Karpas-422 (cell line): ENCODE data around the gene SCFD2. TPM values are rescaled to one million over a fixed set of nuclear protein-coding genes. Genes with fewer than 3 reads are reported as not detected.

Experiments
- DNase-seq: peaks from one replicate; pipeline ENCODE4 v3.0.0-alpha.2; 2015
- H2AFZ ChIP-seq: fragments of 200-600 bp; sonication (generic); 2 replicates; pipeline ENCODE4 v1.6.1; 2014; ENCODE audit warnings: antibody characterized with exemption, low read length, mixed read lengths
- H3K27ac ChIP-seq: fragments of 200-600 bp; sonication (generic); 2 replicates; pipeline ENCODE4 v1.5.1; 2014; ENCODE audit warnings: mild to moderate bottlenecking, low read length, moderate library complexity
- H3K27me3 ChIP-seq: fragments of 200-600 bp; sonication (generic); 2 replicates; pipeline ENCODE4 v1.6.1; 2014; ENCODE audit warnings: low read length, mixed read lengths
- H3K36me3 ChIP-seq: fragments of 200-600 bp; sonication (generic); 2 replicates; pipeline ENCODE4 v1.6.1; 2014; ENCODE audit warnings: low read length, mixed read lengths; ENCODE audit not compliant: insufficient read depth
- H3K4me1 ChIP-seq: fragments of 200-600 bp; sonication (generic); 2 replicates; pipeline ENCODE4 v1.6.1; 2014; ENCODE audit warnings: mild to moderate bottlenecking, low read length, mixed read lengths
- H3K4me2 ChIP-seq: fragments of 200-600 bp; sonication (generic); 2 replicates; pipeline ENCODE4 v1.6.1; 2014; ENCODE audit warnings: low read length, low read depth, mild to moderate bottlenecking; ENCODE audit not compliant: poor library complexity, severe bottlenecking
- H3K4me3 ChIP-seq: fragments of 200-600 bp; sonication (generic); 2 replicates; pipeline ENCODE4 v1.5.1; 2014; ENCODE audit warnings: mild to moderate bottlenecking, antibody characterized with exemption, low read length, mixed read lengths
- H3K79me2 ChIP-seq: fragments of 200-600 bp; sonication (generic); 2 replicates; pipeline ENCODE4 v1.6.1; 2014; ENCODE audit warnings: mild to moderate bottlenecking, low read length, mixed read lengths
- H3K9ac ChIP-seq: fragments of 200-600 bp; sonication (generic); 2 replicates; pipeline ENCODE4 v1.6.0; 2014; ENCODE audit warnings: low read length
- H3K9me2 ChIP-seq: fragments of 200-600 bp; sonication (generic), shearing (Covaris generic); replicated peaks from 2 replicates; pipeline ENCODE4 v1.6.0; 2014; ENCODE audit warnings: mild to moderate bottlenecking, low read length, moderate library complexity; ENCODE audit not compliant: insufficient read depth
- H3K9me3 ChIP-seq: fragments of 300-700, 200-600 bp; sonication (generic); 2 replicates; pipeline ENCODE4 v1.6.1; 2014; ENCODE audit warnings: low read length, mixed read lengths
- H4K20me1 ChIP-seq: fragments of 200-600 bp; sonication (generic); 2 replicates; pipeline ENCODE4 v1.6.1; 2014; ENCODE audit warnings: mild to moderate bottlenecking, antibody characterized with exemption, low read length, low read depth; ENCODE audit not compliant: insufficient read depth
- total RNA-seq: library from RNA; depleted of rRNA; stranded (reverse); fragments of >200 nt; shearing (Covaris generic); gene quantifications from 2 replicates; pipeline ENCODE4 v1.2.3, GENCODE V29; 2014; ENCODE audit warnings: low replicate concordance

SCFD2 gene
- total RNA-seq, 1 experiment from 2014 or later, result 28.5 TPM

DNA sequence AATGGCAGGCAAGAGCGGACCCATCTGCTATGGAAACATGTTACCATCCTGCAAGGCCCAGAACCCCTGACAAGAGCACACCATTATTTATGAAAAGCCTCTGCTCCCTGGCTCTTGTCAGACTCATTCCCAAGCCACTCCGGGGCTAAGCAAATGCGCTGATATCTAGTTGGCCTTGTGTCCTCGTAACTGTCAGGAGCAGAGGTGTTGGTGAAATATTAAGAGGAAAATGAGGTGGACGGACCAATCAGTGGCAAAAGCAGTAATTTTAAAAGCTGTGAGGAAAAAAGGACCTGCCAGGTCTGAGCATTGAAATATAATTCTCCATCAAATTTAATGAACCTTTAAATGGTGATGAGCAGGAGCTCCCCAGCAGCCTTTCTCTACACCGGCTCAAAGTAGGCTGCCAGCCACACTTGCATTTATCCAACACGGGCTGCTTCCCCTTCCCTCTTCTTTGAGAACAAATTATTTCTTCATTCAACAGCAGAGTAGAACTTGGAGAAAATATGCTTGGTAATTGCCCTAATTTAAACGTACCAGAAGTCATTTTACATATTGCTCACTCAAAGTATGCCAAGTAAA lies 289.4 kb downstream of the SCFD2 start:
- Histone ChIP-seq H2AFZ (no peak overlapping the region), H3K9ac (no peak overlapping the region), H3K27ac (no peak overlapping the region), H3K79me2 (no peaks in the 10 kb centered on the region), H3K4me1 (no peaks in the 10 kb centered on the region), H3K4me3 (no peak overlapping the region), H4K20me1 (no peaks in the 10 kb centered on the region), H3K9me2 (no peaks in the 10 kb centered on the region), H3K36me3 (no peaks in the 10 kb centered on the region), H3K27me3 (no peaks in the 10 kb centered on the region), H3K4me2 (no peak overlapping the region), H3K9me3 (no peaks in the 10 kb centered on the region)
- no peak for DNase-seq

DNA sequence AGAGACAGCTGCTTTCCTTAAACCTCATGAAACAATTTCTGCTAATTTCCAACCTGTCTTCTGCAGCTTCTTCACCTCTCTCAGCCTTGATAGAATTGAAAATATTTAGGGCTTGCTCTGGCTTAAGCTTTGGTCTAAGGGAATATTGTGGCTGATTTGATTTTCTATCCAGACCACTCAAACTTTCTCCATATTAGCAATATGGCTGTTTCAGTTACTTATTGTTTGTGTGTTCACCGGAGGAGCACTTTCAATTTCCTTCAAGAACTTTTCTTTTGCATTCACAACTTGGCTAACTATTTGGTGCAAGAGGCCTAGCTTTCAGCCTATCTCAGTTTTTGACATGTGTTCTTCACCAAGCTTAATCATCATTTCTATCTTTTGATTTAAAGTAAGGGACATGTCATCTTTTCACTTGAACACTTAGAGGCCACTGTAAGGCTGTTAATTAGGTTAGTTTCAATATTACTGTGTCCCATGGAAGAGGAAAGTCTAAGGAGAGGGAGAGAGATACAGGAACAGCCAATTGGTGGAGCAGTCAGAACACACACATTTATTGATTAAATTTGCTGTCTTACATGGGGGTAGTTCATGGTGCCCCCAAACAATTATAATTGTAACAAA lies 290.6 kb downstream of the SCFD2 start:
- no peak for DNase-seq
- Histone ChIP-seq H4K20me1 (no peaks in the 10 kb centered on the region), H3K4me2 (no peak overlapping the region), H3K4me1 (no peaks in the 10 kb centered on the region), H3K9me3 (no peaks in the 10 kb centered on the region), H3K9me2 (no peaks in the 10 kb centered on the region), H2AFZ (no peak overlapping the region), H3K27me3 (no peaks in the 10 kb centered on the region), H3K36me3 (no peaks in the 10 kb centered on the region), H3K27ac (no peak overlapping the region), H3K79me2 (no peaks in the 10 kb centered on the region), H3K4me3 (no peak overlapping the region), H3K9ac (no peak overlapping the region)

DNA sequence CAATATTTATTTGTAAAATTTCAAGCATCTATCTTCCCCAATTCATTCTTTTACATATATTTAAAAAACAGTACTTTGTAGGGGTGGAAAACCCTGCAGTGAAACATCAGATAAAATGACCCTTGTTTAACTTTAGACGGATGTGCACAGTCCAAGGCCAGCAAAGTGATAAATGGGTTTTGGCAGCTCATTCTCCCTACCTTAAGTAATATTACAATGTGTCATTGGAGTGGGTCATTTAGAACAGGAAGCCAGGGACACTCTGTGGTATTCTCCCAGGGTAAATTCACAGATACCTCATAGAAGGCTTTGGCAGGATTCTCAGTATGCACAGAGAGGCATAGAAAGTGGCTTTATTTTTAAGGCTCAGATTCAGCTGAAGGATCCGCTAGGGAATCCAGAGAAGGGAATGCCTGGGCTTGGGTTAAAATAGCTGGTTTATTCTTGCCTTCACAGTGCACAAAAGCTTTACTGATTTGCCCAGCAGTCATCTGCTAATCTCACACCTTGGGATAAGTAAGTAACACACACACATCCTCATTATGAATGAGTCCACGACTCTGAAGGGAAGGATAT lies 297.0 kb downstream of the SCFD2 start:
- H3K36me3 ChIP-seq, result no peaks in the 10 kb centered on the region
- no peaks in the 10 kb centered on the region for H4K20me1 ChIP-seq
- no peaks in the 10 kb centered on the region for H3K27me3 ChIP-seq
- H3K9ac ChIP-seq, result no peak overlapping the region
- H3K9me3 ChIP-seq, result no peaks in the 10 kb centered on the region
- H3K4me3 ChIP-seq, result no peak overlapping the region
- no peaks in the 10 kb centered on the region for H3K79me2 ChIP-seq
- H2AFZ ChIP-seq, result no peak overlapping the region
- no peak for DNase-seq
- peaks cover 8% of the 10 kb centered on the region for H3K4me1 ChIP-seq
- H3K9me2 ChIP-seq, result no peaks in the 10 kb centered on the region
- H3K27ac ChIP-seq, result no peak overlapping the region
- no peak overlapping the region for H3K4me2 ChIP-seq

DNA sequence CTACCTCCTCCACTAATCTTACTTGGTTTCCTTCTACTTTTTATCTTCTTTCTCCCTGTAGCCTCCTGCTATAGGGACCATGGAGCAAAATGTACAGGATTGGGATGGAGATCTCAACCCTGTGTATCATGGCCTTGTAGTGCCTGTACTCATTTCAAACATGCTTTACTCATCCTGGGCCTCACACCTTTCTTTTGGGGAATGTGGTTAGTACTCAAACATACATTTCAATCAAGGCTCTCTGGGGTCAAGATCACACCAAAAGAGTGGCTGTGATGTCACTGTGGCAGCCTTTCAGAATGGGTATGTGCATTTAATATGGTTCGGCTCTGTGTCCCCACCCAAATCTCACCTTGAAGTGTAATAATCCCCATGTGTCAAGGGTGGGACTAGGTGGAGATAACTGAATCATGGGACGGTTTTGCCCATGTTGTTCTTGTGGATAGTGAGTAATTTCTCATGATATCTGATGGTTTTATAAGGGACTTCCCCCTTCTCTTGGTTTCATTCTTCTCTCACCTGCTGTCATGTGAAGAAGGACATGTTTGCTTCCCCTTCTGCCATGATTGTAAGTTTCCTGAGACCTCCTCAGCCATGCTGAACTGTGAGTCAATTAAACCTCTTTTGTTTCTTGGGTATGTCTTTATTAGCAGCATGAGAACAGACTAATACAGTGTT lies 298.6 kb downstream of the SCFD2 start:
- no peaks in the 10 kb centered on the region for H3K9me2 ChIP-seq
- H3K36me3 ChIP-seq, result no peaks in the 10 kb centered on the region
- H3K4me3 ChIP-seq, result no peak overlapping the region
- no peak overlapping the region for H3K4me2 ChIP-seq
- H3K9ac ChIP-seq, result no peak overlapping the region
- DNase-seq, result peak; percentile 2
- peaks cover 12% of the 10 kb centered on the region for H3K4me1 ChIP-seq
- no peaks in the 10 kb centered on the region for H3K9me3 ChIP-seq
- H3K79me2 ChIP-seq, result no peaks in the 10 kb centered on the region
- H2AFZ ChIP-seq, result no peak overlapping the region
- no peaks in the 10 kb centered on the region for H3K27me3 ChIP-seq
- no peaks in the 10 kb centered on the region for H4K20me1 ChIP-seq
- no peak overlapping the region for H3K27ac ChIP-seq

DNA sequence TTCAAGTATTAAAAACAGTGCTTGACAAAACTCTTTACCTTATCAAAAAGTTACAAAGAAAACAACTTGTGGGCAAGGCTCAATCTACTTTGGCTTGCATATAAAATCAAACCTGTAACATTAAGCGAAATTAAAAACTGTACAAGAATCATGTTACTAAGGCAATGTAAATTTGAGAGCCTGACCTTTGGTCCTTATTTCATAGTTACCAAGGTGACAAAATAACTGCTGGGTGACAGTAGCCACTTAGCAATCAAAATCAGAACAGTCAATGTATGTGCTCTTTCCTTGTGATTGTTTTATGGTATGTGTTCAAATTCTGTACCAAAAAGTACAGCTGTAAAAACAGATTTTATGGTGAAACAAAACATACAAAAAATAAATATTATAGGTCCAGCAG lies 299.7 kb downstream of the SCFD2 start:
- Histone ChIP-seq H3K4me1 (peaks cover 12% of the 10 kb centered on the region), H3K9ac (no peak overlapping the region), H2AFZ (no peak overlapping the region), H3K9me2 (no peaks in the 10 kb centered on the region), H3K4me3 (no peak overlapping the region), H3K36me3 (no peaks in the 10 kb centered on the region), H3K79me2 (no peaks in the 10 kb centered on the region), H3K27me3 (no peaks in the 10 kb centered on the region), H4K20me1 (no peaks in the 10 kb centered on the region), H3K4me2 (no peak overlapping the region), H3K27ac (no peak overlapping the region), H3K9me3 (no peaks in the 10 kb centered on the region)
- peak; percentile 22 for DNase-seq

DNA sequence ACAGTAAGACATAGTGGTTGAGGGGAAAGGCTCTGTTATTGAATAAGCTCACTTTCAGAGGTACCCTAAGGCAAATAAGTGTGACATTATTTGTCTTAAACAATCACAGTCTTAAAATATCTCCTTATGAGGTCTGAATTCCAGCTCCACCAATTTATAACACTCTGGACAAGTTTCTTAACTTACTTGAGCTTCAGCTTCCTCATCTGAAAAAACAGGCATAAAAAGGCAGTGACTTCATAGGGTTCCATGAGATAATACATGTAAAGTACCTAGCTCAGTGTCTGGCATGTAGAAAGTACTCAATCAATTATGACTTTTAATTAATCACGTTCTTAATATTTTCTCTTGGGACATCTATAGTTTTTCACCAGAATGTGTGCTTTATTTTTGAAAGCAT lies 301.3 kb downstream of the SCFD2 start:
- H3K9me3 ChIP-seq, result no peaks in the 10 kb centered on the region

DNA sequence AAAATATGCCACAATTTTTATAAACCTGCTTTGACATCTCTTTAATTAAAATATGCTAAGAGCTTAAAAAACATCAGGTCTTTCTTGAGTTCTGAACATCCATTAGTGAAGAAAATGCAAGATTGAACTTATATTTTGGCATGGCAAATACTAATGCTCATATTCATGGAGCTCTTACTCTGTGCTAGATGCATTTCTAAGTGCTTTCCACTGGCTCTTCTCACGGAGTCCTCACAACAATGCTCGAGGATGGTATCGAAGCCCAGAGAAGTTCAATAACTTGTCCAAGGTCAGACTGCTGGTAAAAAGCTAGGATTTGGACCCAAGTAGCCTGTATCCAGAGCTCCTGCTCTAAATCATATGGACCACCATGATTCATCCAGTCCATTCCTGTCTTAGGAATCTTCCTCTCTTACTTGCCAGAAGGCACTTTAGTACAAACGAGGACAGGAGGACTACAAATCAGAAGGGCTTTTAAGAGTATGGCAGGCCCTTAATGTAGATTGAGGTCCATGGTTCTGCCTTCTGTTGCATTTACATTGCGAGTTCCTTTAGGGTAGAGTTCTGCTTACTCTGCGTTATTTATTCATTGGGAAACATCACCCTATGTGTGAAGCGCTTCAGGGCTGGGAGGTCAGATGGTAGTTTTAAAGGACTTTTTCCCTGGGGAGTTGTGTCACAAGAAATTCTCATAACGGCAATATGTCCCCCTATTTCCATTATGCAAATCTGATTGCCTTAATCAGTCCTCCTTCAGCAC lies 304.6 kb downstream of the SCFD2 start:
- no peak for DNase-seq
- Histone ChIP-seq H3K4me3 (no peak overlapping the region), H4K20me1 (no peaks in the 10 kb centered on the region), H3K27ac (no peak overlapping the region), H3K27me3 (no peaks in the 10 kb centered on the region), H3K9ac (no peak overlapping the region), H3K4me2 (no peak overlapping the region), H3K36me3 (no peaks in the 10 kb centered on the region), H3K9me2 (no peaks in the 10 kb centered on the region), H3K79me2 (no peaks in the 10 kb centered on the region), H2AFZ (no peak overlapping the region), H3K4me1 (peaks cover 12% of the 10 kb centered on the region), H3K9me3 (no peaks in the 10 kb centered on the region)

More for the DNA sequence above, 301.3 kb downstream of the SCFD2 start:
- Histone ChIP-seq H3K36me3 (no peaks in the 10 kb centered on the region), H3K4me3 (no peak overlapping the region), H3K27ac (no peak overlapping the region), H2AFZ (no peak overlapping the region), H3K4me2 (no peak overlapping the region), H4K20me1 (no peaks in the 10 kb centered on the region), H3K4me1 (peaks cover 12% of the 10 kb centered on the region), H3K27me3 (no peaks in the 10 kb centered on the region), H3K79me2 (no peaks in the 10 kb centered on the region), H3K9ac (no peak overlapping the region), H3K9me2 (no peaks in the 10 kb centered on the region)
- DNase-seq, result peak; percentile 25

DNA sequence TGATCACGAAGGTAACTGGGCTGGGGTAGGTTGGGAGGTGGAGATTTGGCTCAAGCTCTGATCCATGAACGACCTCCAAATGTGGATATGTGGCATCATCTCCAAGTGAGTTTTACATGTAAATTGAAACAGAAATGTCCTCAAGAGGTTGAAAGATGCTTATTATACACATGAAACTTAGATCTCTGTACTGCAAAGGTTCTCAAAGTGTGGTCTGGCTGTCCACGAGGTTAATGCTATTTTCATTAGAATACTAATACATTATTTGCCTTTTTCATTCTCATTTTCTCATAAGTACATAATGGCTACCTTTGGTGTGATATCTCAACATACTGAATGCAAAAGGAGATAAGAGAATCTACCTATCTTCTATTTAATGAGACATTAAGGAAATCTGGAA lies 305.6 kb downstream of the SCFD2 start:
- Histone ChIP-seq H3K27me3 (no peaks in the 10 kb centered on the region), H3K4me2 (no peak overlapping the region), H3K4me3 (no peak overlapping the region), H3K36me3 (no peaks in the 10 kb centered on the region), H2AFZ (no peak overlapping the region), H3K9me2 (no peaks in the 10 kb centered on the region), H3K9me3 (no peaks in the 10 kb centered on the region), H4K20me1 (no peaks in the 10 kb centered on the region), H3K79me2 (no peaks in the 10 kb centered on the region), H3K27ac (no peak overlapping the region), H3K4me1 (peaks cover 12% of the 10 kb centered on the region), H3K9ac (no peak overlapping the region)
- DNase-seq, result no peak
